Measurements from ENCODE around the gene NGEF.
"Not testable (repeated sequence)": the region's sequence is repeated elsewhere in the genome, so short reads cannot be mapped to it uniquely, and the experiment has no call there.

Gene NGEF

DNA sequence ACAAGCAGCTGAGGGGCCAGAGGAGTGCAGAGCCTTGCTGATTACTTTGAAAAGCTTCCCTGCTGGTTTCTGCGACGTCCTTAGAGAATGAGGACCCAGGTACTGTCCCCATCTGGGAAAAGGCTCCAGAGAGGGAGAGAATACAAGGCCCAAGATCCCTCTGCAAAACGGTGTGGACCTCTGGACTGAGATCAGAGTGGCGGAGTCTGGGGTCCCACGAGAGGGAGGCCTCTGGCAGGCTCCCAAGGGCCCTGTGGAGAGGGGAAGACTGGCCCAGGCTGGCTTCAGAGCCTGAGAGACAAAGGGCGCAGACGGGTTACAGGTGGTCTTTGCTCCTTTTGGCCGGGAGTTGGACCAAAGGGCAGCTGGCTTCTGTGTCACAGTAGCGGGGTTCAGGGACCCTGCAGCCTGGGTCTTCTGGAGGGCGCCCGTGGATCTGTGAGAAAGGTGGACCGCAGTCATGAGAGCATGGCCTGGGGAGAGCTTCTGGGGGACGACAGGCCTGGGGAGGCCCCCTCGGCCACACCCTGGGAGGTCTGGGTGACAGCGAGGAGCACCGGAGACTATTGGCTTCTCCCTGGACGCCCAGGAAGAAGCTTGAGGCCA, 142.2 kb downstream of the NGEF start:
- DNase-seq (ENCODE audit: low read depth) = no peak

DNA sequence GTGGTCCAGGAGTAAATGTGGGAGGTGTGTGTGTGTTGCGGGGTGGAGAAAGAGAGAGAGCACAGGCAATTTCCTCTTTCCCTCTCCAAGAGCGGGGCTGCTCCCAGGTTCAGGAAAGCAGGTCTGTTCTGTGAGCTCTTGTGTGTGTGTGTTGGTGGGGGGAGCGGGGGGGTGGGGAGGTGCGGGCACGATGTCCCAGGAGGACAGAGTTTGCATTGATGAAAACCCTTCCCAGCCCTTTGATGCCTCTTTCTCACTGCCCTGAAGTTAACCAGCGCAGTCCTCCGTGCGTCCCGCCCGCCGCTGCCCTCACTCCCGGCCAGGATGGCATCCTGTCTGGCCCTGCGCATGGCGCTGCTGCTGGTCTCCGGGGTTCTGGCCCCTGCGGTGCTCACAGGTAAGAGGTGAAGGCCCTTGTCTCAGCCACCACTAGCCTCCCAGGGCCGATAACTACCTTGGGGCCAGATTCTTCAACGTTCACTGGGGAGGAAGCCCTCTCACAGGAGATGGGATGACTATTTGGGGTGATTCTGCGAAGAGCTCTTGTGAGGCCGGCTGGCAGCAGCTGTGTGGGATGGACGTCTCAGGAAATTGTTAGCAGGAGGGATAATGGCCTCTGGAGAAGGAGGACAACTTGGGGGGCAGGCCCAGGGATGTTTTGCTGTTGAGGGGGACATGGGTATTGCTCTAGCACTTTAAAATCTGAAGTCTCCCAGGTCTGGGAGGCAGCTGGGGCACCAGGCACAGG, 142.9 kb downstream of the NGEF start, which contains the start of gene SNORC:
Gene SNORC, plus strand, starts transcription at position 247 of the 748 bp plus-strand sequence. Its CDS starts 78 bp downstream, at position 325.
- DNase-seq (ENCODE audit: low read depth) = no peak

DNA sequence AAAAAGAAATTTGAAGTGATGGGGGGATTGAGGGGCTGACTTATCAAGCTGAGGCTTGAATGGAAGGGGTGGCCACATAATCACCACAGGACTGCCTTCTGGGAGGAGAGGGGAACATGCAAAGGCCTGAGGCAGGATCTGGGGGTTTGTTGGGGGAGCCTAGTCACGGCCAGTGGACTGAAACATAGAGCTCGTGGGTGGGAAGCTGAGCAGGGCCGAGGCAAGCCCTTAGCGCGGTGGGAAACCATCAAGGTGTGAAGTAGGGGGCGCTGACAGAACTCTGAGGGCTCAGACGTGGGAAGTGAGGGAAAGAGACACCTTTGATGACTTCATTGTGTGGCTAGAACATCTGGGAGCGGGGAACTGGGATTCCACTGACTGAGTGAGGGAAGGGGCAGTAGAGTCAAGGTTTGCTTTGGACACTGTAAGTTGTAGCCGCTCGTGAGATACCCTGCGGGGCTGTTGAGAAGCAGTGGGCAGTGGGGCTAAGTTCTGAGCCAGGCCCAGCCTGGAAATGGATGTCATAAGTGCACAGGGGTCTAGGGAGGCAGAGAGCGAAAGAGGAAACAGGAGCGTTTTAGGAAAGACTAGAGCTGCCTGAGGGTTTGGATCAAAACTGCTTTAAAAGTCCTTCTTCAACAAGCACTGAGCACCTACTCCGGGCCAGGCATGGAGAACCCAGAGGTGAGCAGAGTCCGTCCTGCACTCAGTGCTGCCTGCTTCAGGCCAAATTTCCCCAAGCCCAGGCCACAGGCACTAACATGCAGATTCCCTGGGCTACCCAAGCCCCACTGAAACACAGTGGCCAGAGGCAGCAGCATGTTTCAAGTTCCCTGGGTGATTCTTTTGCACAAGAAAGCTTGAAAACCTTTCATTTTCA, 143.7 kb downstream of the NGEF start:
- no peak for DNase-seq (ENCODE audit: low read depth)

- no peak for DNase-seq (ENCODE audit: low read depth)
These were observed 147.0 kb downstream of the NGEF start for GRCh38 chr2:232866104-232866503.

GRCh38 chr2:232865165-232865564, 147.9 kb downstream of the NGEF start:
- no peak for DNase-seq (ENCODE audit: low read depth)

DNA sequence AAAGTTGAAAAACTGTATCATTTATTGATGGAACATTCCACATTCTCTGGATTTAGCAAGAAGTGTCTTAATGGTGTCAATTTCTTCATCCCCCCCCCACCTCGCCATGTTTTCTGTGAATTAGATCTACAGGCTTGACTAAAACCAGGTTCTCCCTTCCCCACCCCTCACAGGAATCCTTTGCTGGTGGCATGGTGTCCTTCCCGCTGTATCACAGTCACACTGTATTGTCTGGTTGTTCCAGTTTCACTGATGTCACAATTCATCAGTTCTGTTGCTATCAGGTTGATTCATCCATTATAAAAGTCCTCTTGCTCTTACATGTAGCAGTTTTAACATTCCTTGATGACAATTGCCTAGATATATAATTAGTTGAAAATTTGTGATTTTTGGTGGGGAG, 149.1 kb downstream of the NGEF start:
- no peak for DNase-seq (ENCODE audit: low read depth)

DNA sequence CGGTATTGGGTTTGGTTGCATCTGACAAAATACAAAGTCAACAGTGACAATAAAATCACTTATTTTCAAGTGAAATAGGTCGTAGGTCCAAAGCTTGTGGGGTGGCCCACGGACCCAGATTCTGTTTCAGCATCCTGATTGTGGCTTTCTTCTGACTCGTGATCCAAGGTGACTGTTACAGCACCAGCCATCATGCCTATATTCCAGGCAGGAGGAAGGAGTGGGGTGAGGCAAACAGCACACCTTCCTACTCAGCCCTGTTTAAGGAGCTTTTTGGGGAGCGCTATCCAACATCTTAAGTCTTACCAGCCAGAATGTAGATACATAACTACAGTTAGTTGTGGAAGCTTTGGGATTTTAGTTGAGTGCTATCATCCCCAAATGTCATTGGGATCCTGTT, 151.7 kb downstream of the NGEF start:
- no peak for DNase-seq (ENCODE audit: low read depth)

GRCh38 chr2:232860593-232861241, 152.3 kb downstream of the NGEF start:
- DNase-seq (ENCODE audit: low read depth) = no peak

GRCh38 chr2:232859385-232859916, 153.6 kb downstream of the NGEF start:
- no peak for DNase-seq (ENCODE audit: low read depth)

DNA sequence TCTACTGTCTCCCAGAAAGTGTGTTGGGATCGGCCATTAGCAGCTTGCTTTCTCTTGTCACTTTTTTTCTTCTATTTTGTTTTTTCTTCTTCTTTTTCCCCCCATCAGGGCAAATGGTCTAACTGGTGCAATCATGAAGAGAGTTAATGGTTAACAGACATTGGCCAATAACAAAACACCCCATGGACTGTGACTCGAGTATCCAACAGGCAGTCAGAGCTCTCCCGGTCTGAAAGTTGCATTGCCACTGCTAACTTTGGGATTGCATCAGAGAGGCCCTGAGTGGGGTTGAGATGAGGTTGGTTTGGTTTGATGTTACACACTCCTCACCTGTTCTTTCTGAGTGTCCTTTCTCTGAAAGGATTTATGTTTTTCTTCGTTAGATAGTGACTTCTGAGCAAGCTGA, 155.9 kb downstream of the NGEF start:
- DNase-seq (ENCODE audit: low read depth) = no peak

- peak; percentile 14 for DNase-seq (ENCODE audit: low read depth)
These were observed 159.0 kb downstream of the NGEF start for GRCh38 chr2:232854082-232854481.

- no peak for DNase-seq (ENCODE audit: low read depth)
These were observed 160.4 kb downstream of the NGEF start for GRCh38 chr2:232852676-232853075.

DNA sequence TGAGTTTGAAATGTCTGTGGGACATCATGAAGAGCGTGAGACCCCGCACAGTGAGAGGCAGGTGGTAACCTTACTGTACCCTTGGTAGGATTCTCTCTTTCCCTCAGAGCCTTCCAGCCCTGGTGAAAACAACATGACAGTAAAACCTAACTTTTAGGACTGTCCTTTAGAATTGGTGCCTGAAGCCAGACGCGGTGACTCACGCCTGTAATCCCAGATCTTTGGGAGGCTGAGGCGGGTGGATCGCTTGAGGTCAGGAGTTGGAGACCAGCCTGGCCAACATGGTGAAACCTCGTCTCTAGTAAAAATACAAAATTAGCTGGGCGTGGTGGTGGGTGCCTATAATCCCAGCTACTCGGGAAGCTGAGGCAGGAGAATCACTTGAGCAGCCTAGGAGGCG, 161.0 kb downstream of the NGEF start:
- not testable (repeated sequence) for DNase-seq (ENCODE audit: low read depth)

DNA sequence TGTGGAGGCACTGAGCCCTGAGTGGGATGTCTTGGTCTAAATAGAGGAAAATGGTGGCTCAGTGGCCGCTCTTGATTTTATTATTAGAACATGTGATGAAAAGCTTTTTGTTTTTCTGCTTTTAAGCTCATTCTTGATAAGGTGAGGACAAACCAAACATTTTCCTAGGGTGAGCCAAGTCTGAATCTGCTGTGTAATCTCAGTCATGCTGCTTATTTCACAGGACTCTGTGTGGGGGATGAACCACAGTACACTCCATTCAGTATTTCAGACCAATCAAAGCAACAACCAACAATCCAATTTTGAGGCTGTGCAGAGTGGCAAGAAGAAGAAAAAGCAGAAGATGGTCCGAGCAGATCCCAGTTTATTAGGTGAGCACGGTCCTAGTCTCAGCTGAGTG, 163.0 kb downstream of the NGEF start:
- DNase-seq (ENCODE audit: low read depth) = no peak

- no peak for DNase-seq (ENCODE audit: low read depth)
These were observed 167.0 kb downstream of the NGEF start for GRCh38 chr2:232846055-232846454.

DNA sequence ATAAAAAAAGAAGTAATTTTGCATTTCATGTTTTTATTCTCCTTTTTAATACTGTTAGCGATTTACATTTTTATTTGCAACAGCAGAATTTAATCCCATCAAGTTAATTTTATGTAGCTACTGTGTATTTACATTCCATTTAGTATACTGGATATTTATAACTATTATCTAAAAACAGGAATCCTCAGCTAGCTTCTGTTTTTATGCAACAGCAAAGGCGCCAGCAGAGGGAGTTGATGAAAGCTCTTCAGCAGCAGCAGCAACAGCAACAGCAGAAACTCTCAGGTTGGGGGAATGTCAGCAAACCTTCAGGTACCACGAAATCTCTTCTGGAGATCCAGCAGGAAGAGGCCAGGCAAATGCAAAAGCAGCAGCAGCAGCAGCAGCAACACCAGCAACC, 169.2 kb downstream of the NGEF start:
- no peak for DNase-seq (ENCODE audit: low read depth)

DNA sequence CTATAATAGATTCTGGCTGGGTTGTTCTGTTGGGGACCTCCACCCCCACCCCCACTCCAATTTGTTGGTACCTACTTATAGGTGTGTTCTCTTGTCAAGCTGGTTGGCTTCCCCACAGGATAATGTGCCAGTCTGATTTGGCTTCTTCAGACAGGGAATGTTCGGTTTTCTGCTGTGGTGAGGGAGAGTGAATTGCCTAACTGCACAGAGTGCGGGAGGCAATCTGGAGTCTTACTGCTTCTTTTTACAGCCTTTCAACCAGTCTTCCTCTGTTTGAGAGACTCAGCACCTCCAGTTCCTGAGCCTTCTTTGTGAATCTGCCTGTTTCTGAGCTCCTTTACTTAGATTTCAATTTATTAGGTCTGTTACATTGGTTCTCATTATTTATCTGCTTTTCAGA, 170.4 kb downstream of the NGEF start:
- DNase-seq (ENCODE audit: low read depth) = no peak

- no peak for DNase-seq (ENCODE audit: low read depth)
These were observed 173.5 kb downstream of the NGEF start for GRCh38 chr2:232839411-232840079.

- DNase-seq (ENCODE audit: low read depth) = no peak
These were observed 174.6 kb downstream of the NGEF start for GRCh38 chr2:232838406-232838874.

DNA sequence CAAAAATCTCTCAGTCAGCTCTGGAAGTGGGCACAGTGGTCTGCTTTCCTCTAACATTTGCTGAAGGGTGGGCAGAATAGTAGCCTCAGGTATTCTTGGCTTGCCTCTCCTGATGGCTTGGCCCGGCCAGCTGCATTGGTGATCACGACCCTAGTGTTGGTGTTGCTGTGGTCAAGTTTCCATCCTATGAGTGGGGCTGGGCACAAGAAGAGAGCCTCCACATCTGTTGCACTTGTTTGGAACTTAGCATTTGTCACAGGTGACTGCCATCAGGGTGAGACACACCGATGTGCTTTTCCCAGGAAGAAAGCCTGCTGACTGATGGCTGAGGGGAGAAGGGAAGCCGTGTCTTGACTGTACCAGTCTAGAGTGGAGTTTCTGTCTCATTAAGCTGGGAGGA, 176.1 kb downstream of the NGEF start:
- no peak for DNase-seq (ENCODE audit: low read depth)

- DNase-seq (ENCODE audit: low read depth) = no peak
These were observed 177.3 kb downstream of the NGEF start for GRCh38 chr2:232835687-232836208.
